ENCODE measurements around the gene DOK1.
A peak's percentile ranks its signal among the peaks of the same experiment; 100 is the strongest.

- TF ChIP-seq, protein P1, sequence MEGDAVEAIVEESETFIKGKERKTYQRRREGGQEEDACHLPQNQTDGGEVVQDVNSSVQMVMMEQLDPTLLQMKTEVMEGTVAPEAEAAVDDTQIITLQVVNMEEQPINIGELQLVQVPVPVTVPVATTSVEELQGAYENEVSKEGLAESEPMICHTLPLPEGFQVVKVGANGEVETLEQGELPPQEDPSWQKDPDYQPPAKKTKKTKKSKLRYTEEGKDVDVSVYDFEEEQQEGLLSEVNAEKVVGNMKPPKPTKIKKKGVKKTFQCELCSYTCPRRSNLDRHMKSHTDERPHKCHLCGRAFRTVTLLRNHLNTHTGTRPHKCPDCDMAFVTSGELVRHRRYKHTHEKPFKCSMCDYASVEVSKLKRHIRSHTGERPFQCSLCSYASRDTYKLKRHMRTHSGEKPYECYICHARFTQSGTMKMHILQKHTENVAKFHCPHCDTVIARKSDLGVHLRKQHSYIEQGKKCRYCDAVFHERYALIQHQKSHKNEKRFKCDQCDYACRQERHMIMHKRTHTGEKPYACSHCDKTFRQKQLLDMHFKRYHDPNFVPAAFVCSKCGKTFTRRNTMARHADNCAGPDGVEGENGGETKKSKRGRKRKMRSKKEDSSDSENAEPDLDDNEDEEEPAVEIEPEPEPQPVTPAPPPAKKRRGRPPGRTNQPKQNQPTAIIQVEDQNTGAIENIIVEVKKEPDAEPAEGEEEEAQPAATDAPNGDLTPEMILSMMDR (conservative IDR thresholded peaks at IDR 0.05): peak; percentile 69
- TF ChIP-seq EZH2 (IDR thresholded peaks at IDR 0.05; ENCODE audit: low read depth): no peak
Observed at GRCh38 chr2:74532222-74532621, 22.3 kb upstream of the DOK1 start.

Data from PC-9 (cell line).